ENCODE measurements around the gene AQP1.

Gene AQP1

DNA sequence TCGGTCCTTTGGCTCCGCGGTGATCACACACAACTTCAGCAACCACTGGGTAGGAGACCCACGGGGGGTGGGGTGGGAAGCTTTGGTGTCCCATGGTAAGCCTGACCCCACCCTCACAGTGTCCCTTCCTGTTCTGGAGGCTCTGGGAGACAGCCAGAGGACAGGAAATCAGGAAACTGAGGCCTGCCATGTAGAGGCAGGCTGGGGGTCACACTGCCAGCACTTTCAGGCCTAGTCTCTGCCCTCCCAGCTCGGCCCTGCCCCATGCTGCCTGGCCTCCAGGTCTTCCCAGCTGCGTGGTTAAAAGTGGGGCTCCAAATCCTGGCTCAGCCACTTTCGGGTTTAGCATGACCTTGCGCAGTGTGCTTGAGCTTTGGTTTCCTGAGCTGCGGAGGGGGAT lies 10.9 kb downstream of the AQP1 start:
- no peak for DNase-seq

DNA sequence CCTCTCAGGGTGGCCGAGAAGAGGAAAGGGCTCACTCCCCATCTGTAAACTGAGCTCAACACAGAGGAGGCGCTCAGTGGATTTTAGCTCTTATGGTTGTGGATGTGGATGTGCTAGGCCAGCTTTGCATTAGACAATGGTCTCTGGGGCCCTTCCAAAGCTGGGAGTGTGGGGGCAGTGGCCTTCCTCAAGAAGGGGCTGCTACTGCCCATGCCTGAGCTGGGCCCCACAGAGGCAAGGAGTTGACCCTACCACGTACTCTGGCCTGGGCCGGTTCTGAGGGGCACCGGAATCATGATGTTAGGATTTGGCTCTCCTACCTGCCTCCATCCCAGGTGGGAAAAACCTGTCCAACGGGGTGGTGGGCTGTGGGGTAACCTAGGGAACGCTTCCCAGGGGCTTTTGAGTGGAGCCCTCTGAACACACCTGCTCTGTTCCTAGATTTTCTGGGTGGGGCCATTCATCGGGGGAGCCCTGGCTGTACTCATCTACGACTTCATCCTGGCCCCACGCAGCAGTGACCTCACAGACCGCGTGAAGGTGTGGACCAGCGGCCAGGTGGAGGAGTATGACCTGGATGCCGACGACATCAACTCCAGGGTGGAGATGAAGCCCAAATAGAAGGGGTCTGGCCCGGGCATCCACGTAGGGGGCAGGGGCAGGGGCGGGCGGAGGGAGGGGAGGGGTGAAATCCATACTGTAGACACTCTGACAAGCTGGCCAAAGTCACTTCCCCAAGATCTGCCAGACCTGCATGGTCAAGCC lies 11.5 kb downstream of the AQP1 start:
- DNase-seq: no peak

DNA sequence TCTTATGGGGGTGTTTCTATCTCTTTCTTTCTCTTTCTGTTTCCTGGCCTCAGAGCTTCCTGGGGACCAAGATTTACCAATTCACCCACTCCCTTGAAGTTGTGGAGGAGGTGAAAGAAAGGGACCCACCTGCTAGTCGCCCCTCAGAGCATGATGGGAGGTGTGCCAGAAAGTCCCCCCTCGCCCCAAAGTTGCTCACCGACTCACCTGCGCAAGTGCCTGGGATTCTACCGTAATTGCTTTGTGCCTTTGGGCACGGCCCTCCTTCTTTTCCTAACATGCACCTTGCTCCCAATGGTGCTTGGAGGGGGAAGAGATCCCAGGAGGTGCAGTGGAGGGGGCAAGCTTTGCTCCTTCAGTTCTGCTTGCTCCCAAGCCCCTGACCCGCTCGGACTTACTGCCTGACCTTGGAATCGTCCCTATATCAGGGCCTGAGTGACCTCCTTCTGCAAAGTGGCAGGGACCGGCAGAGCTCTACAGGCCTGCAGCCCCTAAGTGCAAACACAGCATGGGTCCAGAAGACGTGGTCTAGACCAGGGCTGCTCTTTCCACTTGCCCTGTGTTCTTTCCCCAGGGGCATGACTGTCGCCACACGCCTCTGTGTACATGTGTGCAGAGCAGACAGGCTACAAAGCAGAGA lies 12.2 kb downstream of the AQP1 start:
- DNase-seq: no peak

DNA sequence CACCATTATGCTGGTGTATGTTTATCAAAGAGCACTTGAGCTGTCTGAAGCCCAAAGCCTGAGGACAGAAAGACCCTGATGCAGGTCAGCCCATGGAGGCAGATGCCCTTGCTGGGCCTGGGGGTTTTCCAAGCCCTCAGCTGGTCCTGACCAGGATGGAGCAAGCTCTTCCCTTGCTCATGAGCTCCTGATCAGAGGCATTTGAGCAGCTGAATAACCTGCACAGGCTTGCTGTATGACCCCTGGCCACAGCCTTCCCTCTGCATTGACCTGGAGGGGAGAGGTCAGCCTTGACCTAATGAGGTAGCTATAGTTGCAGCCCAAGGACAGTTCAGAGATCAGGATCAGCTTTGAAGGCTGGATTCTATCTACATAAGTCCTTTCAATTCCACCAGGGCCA lies 13.0 kb downstream of the AQP1 start:
- DNase-seq: no peak

DNA sequence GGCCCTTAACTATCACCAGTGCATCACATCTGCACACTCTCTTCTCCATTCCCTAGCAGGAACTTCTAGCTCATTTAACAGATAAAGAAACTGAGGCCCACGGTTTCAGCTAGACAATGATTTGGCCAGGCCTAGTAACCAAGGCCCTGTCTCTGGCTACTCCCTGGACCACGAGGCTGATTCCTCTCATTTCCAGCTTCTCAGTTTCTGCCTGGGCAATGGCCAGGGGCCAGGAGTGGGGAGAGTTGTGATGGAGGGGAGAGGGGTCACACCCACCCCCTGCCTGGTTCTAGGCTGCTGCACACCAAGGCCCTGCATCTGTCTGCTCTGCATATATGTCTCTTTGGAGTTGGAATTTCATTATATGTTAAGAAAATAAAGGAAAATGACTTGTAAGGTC lies 13.5 kb downstream of the AQP1 start:
- no peak for DNase-seq

DNA sequence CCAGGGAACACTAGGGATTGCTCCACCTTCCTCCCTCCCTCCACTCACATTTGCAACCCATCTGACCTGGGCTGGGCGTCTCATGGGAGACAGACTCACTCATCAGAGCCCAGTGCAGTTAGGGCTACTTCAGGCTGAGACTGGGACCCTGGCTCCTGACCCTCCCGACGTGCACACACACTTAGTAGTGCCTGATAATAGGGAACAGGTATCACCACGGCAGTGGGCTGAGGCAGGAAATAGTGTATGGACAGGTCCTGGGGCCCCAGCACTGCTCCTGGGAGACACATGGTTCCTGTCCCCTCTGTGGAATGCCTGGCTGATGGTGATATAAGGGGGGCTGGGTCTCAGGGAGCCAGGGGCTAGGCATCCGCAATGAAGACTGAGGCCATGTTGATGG lies 14.3 kb downstream of the AQP1 start:
- no peak for DNase-seq

DNA sequence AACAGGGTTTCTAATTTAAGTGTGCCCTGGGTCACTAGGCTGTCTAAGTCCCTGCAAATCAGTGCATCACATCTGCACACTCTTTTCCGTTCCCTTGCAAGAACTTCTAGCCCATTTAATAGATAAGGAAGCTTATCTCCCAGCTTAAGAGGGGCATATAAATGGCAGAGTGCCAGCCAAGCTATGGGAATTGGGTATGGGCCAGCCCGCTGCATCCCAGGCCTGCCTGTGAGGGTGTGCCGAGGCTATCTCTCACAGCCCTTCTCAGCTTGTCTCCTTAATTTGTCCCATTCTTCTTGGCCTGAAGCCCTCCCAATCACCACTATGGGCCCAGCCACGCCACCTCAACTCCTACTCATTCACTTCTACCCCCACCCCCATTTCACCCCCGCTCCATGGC lies 14.7 kb downstream of the AQP1 start:
- DNase-seq: no peak

DNA sequence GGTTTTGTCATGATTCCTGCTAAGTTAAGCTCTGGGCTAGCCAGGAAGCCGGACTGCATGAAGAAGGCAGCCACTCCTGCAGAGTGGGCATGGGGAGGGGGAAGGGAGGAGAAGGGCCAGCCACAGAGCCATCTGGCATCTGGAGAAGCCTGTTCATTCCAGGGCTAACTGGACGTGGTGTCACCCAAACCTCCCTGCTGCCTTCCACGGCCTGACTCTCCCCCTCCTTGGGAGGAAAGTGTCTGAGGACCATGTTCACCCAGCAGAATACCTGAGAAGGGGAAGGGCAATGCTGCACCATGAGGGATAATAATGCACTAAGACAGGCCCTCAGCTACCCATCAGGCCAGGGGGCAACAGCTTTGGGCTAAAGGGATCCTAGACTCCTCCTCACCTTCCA lies 15.4 kb downstream of the AQP1 start:
- no peak for DNase-seq

DNA sequence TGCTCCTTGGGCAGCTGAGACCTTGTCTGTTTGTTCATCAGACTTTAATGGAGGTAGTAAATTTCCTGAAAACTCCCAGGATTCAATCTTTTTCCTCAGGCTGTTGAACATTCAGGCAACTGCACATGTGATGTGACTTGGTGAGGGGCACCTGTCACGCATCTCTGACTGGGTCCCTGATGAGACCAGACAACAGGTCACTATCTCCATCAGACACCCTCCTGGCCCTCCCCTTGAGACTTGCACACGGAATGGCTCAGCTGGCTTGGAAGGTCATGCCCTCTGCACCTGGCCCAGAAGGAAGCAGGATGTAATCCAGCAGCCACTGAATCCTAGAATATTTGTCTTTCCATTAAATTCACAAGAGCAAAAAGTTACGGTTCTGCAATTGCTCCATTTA lies 15.9 kb downstream of the AQP1 start:
- no peak for DNase-seq

DNA sequence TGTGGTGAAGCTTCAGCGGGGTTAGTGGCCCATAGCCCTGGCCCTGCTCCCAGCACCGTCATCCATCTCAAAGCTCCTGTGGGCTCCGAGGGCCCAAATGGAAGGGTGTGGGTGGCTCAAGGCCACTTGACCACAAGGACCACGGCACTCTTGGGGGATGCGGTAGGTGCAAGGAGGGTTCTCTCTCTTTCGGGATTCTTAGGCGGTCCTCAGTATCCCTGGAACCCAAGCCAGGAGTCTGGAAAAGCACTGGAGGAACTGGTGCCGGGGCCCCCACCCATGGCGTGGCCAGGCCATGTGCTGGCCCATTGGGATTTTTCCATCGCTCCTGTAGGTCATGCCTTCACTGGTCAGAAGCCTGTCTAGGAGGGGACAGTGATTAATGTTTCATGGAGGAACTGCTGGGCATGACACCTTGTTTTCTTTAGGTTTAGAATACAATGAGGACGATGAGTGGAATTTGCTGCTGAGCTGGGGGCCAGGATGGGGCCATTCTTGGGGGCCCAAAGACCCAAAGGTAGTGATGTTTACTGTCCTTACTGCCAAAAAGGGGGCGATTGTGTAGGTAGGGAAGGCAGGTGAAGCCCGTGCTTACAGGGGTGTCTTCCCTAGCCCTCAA lies 16.7 kb downstream of the AQP1 start:
- DNase-seq: no peak

DNA sequence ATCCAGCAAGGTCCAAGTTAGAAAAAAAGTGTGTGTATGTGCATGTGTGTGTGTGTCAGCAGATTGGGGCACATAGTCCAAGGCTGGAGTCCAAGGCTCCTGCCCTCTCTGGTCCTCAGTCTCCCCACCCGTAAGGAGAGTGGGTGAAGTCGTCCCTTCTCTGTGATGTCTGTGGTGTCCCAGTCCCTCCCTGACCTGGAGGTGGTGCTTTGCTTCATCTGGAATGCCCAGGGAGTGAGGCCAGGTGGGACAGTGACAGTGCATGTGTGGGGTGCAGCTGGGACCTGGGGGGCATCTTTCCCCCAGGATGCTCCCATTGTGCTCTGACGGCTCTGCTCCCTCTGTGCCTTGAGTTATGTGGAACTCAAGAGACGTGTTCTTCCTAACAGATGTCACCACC lies 18.0 kb downstream of the AQP1 start:
- DNase-seq: no peak

DNA sequence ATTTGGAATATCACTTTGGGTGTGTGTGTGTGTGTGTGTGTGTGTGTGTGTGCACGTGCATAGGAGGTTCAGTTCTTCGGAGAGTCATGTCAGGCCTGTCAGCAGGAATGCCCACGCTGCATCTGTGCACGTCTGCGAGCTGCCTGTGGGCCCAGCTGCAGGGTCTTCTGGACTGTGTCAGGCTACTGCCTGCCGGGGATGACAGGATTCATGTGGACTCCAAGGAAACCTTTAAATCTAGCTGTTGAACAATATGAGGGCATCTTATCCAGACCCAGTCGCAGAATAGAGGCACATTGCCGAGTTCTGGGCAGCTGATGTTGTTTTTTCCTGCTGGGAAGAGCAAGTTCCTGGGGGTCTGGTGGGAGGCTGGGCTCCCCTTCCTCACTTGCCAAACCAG lies 19.0 kb downstream of the AQP1 start:
- no peak for DNase-seq

DNA sequence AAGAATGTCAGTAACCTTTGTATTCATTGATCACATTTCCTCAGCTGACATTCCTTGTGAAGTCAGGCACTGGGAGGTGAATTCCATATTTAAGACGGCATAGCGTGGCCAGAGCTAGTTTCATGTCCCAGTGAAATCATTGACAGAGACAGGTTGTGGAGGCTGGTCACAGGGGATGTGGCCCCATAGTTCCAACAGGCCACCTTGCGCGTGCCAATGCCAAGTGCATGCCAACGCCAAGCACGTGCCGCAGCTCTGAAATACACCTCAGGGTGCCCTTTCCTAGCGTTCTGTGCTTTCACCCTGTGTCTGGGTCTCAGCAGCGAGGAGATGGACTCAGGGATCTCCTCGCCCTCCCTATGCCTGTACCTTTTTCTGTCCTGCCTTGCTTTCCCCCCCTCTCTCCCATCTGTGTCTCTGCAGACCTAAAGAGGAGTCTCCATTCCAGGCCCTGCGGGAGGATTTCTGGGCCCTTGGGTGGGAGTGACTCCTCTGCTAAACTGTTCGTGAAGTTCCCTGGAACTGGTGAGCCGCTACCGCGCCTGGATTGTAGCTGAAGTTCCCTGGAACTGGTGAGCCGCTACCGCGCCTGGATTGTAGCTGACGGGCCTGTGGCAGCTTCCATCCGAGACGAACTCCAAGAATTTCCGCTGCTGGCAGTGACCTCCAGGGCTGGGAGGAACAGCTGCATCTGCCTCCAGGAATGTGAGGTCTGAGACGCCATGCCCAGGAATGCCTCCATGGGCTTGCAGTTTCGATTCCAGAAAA lies 19.7 kb downstream of the AQP1 start:
- DNase-seq: no peak

DNA sequence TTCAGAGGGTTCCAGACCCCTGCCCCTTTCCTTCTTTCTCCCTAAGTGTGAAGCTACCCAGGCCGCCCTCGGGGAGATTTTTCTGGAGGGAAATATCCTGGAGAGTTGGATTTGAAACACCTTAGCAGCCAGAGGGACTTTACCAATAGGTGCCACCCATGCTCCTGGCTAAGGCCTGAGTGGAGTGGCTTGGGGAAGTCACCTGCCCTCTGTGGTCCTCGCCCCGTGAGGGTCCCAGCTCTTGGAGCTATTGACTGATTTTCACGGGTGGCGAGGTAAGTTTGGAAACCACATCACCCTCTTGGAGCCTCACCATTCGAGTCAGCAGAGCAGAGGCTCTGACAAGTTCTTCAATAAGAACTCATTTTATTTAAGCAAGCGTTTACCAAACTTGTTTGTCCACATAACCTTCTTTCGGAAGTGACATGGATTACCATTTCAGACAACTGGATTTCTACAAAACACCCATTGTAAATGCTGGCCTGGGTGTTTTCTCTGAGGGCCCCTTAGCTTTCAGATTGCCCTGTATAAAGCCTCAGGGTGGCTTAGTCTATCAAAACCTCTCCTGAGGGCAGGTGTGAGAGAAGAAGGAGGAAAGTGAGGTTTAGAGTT lies 20.4 kb downstream of the AQP1 start:
- no peak for DNase-seq

DNA sequence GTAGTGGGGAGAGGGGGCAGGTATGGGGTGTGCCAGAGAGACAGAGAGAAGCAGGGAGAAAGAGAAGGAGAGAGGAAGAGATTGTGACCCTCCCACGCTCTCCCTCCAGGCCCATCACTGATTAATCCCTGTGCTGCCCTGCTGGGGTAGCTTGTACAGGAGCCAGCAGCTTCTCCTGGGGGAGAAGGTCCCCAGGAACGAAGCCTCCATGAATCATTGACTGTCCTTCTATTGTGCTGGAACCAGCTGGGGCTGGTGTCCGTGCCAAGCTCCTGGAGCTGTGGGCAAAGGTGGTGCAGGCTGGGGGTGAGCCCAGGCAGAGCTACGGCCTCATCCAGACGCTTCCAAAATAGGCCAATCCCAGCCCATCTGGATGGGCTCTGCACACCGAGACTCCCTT lies 20.9 kb downstream of the AQP1 start:
- no peak for DNase-seq

DNA sequence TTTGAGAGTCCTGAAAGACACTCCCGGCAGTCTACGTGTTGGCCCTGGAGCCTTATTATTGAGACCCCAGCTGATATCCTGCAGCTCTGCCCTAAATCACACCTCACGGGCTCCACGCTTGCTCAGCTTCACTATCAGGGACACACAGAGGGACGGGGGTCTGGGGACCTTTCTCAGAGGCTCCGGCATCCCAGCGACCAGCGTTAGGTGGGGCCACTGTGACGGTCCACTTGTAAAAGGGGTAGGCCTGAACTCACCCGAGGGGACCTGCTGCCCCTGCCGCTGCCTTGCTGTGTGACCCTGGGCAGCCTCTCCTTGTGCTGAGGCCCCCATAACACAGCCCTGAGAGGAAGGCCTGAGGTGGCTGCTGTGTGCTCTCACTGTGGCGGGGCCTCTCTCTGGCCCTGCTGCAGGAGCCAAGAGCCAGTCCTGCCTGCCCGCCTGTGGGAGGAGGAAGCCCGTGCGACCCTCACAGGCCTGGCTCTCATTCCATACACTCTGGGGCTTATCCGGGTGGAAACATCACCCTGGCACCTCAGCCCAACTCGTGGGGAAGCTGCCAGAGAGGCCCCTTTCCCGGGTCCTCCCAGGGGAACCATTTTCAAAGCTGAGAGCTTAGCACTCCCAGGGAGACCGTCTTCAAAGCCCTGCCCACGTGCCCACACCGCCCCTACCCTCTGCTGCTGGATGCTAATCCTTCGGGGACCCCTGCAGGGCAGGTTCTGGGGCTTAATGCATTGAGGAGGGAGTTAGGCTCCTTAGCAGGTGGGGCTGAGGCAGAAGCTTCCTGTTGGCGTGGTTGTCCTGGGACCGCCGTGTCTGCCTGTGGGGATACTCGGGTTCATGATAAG lies 21.7 kb downstream of the AQP1 start:
- no peak for DNase-seq

DNA sequence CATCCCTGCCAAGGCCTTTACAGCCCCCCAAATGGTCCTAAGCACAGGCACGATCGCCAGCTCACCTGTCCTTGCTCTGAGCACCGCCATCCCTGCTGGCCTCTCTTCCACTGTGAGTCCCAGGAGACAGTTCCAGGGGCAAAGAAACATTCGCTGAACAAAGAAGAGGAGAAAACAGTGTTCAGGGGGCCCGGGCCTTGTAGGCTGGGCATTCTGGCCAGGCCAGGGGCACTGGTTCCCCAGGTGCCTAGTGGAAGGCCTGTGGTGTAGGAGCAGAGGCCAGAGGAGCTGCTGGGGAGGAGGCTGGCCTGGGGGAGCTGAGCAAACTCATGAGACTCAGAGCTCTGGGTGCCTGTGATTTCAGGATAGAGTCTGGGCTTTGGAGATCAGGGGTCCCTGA lies 22.6 kb downstream of the AQP1 start:
- no peak for DNase-seq

DNA sequence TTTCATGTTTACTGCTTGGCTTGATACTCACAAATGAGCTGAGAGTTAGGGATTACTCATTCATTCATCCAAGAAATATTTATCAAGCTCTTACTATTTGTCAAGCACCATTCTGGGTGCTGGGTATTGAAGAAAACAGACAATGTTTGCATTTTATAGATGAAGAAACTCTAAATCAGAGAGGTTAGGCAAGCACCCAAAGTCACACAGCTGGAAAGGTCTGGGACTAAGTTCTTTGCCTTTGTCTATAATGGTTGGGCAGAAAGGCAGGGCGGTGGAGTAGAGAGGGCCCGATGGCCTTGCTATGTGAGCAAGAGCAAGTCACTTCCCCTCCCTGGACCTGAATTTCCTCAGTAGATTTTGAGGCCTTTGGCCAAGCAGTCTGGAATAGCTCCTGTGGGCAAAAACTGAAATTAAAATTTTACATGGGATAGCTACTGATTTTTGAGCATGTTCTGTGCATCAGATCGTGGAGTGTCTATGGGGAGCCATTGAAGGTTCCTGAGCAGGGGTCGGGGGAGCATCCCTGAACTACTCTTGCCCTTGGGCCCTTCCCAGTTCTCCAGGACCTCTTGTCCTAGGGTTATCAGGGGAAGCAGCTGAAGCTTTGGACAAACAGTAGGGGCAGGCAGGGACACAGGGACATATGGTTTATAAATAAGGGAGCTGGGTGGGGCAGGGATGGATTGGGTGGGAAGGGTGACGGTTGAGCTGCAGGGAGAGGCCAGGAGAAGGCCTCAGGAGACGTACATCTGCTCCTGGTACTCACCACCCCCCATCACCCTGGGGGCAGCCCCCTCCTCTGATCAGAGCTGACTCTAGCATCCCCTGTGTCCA lies 23.3 kb downstream of the AQP1 start:
- DNase-seq: no peak

DNA sequence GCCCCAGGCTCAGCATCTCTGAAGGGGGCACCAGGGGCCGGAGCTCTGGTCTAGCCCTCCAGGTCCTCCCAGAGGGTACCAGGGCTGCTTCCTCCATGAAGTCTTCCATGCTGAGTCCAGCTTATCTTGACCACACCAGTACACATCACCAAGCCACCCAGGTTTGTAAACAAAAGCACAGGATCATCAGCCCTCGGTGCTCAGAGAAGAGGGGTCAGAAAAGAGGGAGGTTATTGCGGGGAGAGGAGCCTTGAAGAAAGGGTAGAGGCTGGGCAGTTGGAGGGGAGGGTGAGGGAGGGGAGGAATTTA lies 23.9 kb downstream of the AQP1 start:
- no peak for DNase-seq

DNA sequence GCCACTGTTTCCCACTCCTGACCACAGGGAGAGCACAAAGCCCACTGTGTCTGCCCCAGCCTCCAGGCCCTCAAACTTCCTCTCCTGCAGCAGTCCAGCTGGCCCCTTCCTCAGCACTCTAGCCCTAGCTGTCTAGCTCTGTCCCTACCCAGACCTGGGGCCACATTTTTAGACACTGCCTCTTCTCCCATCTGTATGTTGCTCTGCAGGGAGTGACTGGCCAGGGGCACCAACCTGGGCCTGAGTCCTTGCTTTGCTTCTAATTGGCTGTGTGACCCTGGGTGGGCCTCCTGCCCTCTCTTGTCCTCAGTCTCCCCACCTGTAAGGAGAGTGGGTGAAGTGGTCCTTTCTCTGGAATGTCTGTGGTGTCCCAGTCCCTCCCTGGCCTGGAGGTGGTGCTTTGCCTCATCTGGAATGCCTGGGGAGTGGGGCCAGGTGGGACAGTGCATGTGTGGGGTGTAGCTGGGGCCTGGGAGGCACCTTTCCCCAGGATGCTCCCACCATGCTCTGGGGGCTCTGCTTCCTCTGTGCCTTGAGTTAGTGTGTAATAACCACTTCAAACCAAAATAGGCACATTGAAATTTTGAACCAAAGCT lies 25.1 kb downstream of the AQP1 start:
- no peak for DNase-seq

DNA sequence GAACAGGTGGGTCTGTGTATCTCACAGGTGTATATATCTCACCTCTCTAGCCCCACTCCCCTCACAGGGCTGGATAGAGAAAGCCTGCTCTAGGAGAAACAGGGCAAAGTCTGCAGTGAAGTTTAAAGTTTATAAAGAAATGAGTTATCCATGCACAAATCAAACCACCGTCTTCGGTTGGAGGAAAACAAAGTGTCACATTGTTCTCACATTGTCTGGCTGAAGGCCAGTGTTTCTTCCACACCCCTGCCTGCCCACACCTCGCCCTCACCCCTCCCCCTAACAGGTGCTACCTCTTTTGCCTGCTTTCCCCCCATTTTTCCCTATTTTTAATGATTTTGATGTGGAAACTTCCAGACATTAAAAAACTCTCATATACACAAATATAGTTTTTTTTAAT lies 25.8 kb downstream of the AQP1 start:
- DNase-seq: no peak

Measured in NK-92 treated with Interleukin-12 subunit alpha and Interleukin-12 subunit beta, amount 100 ng/mL, for 24 hours (cell line).